Large intestine (tissue), 3 donors: ENCODE measurements around the gene KIAA0825. TPM values are rescaled to one million over a fixed set of nuclear protein-coding genes. Genes with fewer than 3 reads are reported as not detected.

ENCODE experiments used
- DNase-seq, 2 donors: peaks; one replicate each; pipeline versions ENCODE4 v3.0.0 to v3.0.0-alpha.2; 2013
- H3K27ac ChIP-seq: one replicate; pipeline ENCODE4 v1.5.1; 2013; ENCODE audit warnings: low read length
- H3K27me3 ChIP-seq: 2 replicates; pipeline ENCODE4 v1.6.1; 2013; ENCODE audit warnings: low read length; ENCODE audit not compliant: control insufficient read depth, insufficient read depth
- H3K36me3 ChIP-seq: 2 replicates; pipeline ENCODE4 v1.6.1; 2013; ENCODE audit warnings: low read length; ENCODE audit not compliant: control insufficient read depth, insufficient read depth
- H3K4me1 ChIP-seq: one replicate; pipeline ENCODE4 v1.6.1; 2013; ENCODE audit warnings: low read length; ENCODE audit not compliant: control insufficient read depth, insufficient read depth
- H3K4me3 ChIP-seq: one replicate; pipeline ENCODE4 v1.5.1; 2013; ENCODE audit warnings: low read length
- H3K9me3 ChIP-seq: one replicate; pipeline ENCODE4 v1.6.1; 2013; ENCODE audit warnings: mild to moderate bottlenecking, low read depth, low read length, moderate library complexity; ENCODE audit not compliant: control insufficient read depth
- WGBS: methylation state at CpG from one replicate; pipeline ENCODE4 v1.1.5; 2013; ENCODE audit warnings: low lambda C conversion rate; ENCODE audit not compliant: insufficient coverage; 5-methylcytosine and 5-hydroxymethylcytosine counted together
- polyA plus RNA-seq: library from polyadenylated mRNA; unstranded; fragments of 120-200 nt; gene quantifications from one replicate; pipeline ENCODE4 v1.2.1, GENCODE V29; 2013

KIAA0825 gene
- polyA plus RNA-seq, 1 donor, result 2.8 TPM

DNA sequence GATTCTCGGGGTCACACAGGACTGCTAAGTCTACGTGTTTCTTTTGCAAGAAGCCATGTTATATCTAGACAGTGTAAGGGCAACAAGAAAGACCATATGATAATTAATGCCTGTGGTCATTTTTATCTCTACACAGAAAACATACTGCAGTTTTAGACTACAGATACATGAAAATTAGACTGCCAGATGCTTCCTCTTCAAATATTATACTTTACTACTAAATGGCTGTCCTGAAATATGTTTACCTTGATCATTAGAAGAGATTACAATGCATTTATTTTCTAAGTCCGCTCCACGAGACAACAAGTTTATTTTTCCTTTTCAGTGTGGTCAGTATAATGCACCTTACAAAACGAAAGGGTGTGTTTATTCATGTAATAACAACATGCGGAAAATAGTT lies 147.6 kb downstream of the KIAA0825 start:
- 86% methylated on average over 2 of the region's 6 CpGs for whole genome bisulfite sequencing
- Histone ChIP-seq H3K27me3 (no peaks in the 10 kb centered on the region), H3K27ac (no peak overlapping the region), H3K36me3 (no peaks in the 10 kb centered on the region), H3K9me3 (no peaks in the 10 kb centered on the region), H3K4me3 (no peak overlapping the region), H3K4me1 (no peaks in the 10 kb centered on the region)
- DNase-seq, result no peak

DNA sequence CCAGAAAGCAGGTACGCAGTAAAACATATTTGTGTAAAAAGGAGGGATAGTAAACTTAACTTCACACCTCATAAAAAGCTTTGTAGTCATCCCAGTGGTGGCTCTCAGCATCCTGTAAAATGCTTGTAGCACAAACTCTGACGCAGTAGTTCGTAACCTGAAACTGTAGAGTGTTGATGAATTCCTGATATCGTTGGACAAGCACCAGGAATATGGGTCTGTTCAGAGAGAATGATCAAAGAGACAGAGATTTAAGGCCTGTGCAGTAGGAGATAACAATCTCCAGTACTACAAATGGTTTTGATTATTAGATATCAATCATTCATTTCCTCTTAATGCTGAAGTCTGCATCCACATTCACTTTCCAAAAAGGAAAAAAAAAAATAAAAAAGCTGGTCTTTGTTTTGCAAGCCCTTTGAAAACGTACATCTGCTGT lies 148.5 kb downstream of the KIAA0825 start:
- 90% methylated on average over 2 of the region's 5 CpGs for WGBS
- no peak for DNase-seq

DNA sequence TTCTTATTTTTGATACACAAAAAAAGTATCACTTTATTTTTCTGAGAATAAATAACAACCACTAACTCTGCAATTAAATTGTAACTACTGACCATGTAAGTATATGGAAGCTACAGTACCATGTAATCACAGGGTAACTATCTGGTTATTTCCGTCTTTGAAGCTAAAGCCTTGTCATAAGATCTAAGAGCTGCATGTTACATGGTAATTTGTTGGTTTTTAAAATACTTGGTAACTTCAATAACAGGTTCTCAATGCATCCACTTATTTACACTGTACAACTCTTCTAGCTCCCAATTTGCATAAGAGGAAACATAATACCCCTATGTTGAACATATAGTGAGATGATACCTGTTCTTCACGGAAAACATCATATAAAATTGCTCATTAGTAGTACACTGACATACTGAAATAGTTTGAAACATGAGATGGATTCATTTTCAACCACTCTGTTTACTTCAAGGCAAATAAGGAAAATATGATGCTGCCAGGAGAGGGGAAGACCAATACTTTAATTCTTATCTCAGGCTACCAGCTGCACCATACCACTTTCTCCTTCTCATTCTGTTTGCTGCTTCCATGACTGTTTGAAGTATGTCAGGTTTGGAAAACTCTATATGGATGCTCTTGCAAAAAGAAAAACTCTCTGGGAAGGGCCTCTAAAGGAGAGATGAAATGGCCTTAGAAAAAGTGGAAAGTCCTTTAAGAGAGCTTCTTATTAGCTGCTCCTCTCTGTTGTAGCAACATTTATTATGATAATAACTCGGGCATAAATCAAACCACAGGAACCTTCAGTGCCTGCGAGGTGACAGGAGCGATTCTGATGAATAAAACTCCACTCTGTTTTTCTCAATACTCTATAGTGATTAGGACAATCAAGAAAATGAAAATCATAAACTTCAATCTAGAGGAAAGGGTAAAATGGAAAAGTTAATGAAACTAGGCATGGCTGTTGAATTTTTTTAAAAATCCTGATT lies 150.2 kb downstream of the KIAA0825 start:
- Histone ChIP-seq H3K9me3 (no peaks in the 10 kb centered on the region), H3K27ac (no peak overlapping the region), H3K36me3 (no peaks in the 10 kb centered on the region), H3K27me3 (no peaks in the 10 kb centered on the region), H3K4me3 (no peak overlapping the region), H3K4me1 (no peaks in the 10 kb centered on the region)
- 80% methylated on average over 1 of the region's 5 CpGs for WGBS
- no peak for DNase-seq

More for the DNA sequence above, 148.5 kb downstream of the KIAA0825 start:
- Histone ChIP-seq H3K36me3 (no peaks in the 10 kb centered on the region), H3K4me3 (no peak overlapping the region), H3K4me1 (no peaks in the 10 kb centered on the region), H3K9me3 (no peaks in the 10 kb centered on the region), H3K27me3 (no peaks in the 10 kb centered on the region), H3K27ac (no peak overlapping the region)

DNA sequence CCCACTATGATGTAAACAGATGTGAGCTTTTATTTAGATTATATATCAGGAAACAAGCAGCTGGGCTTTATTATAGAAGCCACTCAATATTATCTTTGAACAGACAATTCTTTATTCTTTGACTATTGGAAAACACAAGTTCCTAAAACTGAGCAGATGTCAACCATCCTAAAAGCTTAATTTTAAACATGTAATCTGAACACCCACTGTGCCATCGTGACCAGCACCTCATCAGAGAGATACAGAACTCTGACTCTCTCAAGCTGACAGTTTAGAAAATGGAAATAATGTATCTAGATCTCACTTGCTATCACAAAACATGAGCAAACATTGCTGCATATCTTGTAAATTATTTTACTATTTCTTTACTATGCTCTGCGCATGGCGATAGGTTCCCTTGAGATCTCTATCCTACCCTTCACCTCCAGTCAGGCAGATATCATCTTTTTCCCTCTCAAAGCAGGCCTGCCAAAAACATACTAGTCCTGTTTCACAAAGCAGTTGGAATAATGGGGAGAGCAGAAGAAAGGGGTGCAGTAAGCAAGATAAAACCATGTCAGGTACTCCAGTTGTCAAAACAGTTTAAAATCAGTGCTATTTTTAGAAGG lies 151.0 kb downstream of the KIAA0825 start:
- H3K36me3 ChIP-seq, result no peaks in the 10 kb centered on the region
- no peak overlapping the region for H3K27ac ChIP-seq
- WGBS, result 100% methylated on average over 2 of the region's 3 CpGs
- no peaks in the 10 kb centered on the region for H3K4me1 ChIP-seq
- no peak overlapping the region for H3K4me3 ChIP-seq
- no peaks in the 10 kb centered on the region for H3K9me3 ChIP-seq
- no peak for DNase-seq
- H3K27me3 ChIP-seq, result no peaks in the 10 kb centered on the region

DNA sequence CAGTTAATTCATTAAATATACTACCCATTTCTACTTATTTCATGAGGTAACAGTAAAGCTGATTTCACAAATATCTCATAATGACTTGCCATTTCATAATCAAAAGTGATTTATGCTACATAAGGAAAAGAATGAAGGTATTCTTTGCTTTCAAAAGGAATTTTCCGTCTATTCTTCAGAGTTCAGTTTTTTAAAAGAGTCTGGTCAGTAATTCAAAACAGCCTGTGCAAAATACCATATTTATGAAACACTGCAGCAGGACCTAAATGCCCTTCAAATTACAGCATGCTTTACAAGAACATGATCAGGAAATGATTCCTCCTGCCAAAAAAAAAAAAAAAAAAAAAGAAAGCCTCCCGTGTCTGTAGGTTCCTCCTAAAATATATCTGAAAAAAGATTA lies 154.7 kb downstream of the KIAA0825 start:
- DNase-seq, result no peak
- Histone ChIP-seq H3K4me3 (no peak overlapping the region), H3K36me3 (no peaks in the 10 kb centered on the region), H3K27ac (no peak overlapping the region), H3K27me3 (no peaks in the 10 kb centered on the region), H3K9me3 (no peaks in the 10 kb centered on the region), H3K4me1 (no peaks in the 10 kb centered on the region)
- 75% methylated on average over 2 of the region's 2 CpGs for WGBS

DNA sequence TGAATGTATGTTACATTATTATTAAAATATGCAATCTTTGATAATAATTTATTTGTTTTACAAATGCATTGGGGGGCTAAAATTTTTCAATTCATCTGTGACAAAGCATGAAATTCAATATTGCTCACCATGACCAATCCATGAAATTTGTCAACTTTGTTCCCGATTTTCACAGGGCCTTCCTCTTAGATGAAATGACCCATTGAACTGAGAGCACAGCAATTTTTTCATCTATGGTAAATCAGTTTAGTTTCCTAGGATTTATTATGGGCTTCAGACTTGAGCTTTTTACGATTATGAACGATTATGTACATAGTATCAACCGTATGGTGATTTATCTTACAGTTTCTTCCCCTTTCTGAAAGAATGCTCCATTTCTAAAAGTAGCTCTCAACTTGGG lies 157.3 kb downstream of the KIAA0825 start:
- no peak for DNase-seq
- H3K4me3 ChIP-seq, result no peak overlapping the region
- no peaks in the 10 kb centered on the region for H3K36me3 ChIP-seq
- no CpG with 5 or more reads among the region's 4 CpGs for WGBS
- H3K9me3 ChIP-seq, result no peaks in the 10 kb centered on the region
- H3K4me1 ChIP-seq, result no peaks in the 10 kb centered on the region
- H3K27me3 ChIP-seq, result no peaks in the 10 kb centered on the region
- H3K27ac ChIP-seq, result no peak overlapping the region

DNA sequence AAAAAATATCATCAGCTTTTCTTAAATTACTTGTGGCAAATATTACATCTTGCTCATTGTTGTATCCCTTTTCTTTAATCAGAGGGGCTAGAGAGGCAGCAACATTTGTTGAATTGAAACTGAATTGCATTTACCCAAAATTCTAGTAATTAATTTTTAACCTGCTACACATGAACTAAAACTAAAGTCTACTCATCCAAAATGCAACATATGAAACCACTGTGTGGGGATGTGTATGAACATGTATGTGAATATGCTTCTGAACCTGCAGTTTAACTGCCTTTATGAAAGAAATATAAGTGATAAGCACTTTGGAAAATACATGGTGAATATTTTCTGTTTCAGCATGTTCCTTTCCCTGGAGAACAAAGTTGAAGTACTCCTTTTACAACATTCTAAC lies 158.5 kb downstream of the KIAA0825 start:
- Histone ChIP-seq H3K27ac (no peak overlapping the region), H3K4me1 (no peaks in the 10 kb centered on the region), H3K9me3 (no peaks in the 10 kb centered on the region), H3K36me3 (no peaks in the 10 kb centered on the region), H3K27me3 (no peaks in the 10 kb centered on the region), H3K4me3 (no peak overlapping the region)
- no peak for DNase-seq

DNA sequence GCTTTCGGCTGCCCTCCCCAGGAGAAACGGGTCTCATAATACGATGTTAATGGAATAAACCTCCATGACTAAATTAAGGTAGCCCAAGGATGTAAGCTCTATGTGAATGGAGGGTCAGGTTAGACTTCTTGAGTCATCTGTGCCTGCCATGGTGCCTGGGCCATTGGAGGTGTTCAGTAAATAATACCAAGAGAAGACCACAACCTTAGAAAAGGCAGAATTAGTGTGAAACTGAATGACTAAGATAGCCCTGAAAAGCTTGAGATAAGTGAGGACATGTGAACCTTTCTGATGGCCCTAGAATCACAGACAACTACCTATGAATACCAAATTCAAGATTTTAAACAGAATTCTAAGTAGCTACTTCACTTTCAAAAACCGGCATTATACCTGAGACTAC lies 160.6 kb downstream of the KIAA0825 start:
- H3K4me3 ChIP-seq, result no peak overlapping the region
- no peak overlapping the region for H3K27ac ChIP-seq
- H3K9me3 ChIP-seq, result no peaks in the 10 kb centered on the region
- DNase-seq, result no peak
- 100% methylated on average over 2 of the region's 4 CpGs for WGBS
- H3K36me3 ChIP-seq, result no peaks in the 10 kb centered on the region
- H3K27me3 ChIP-seq, result no peaks in the 10 kb centered on the region
- no peaks in the 10 kb centered on the region for H3K4me1 ChIP-seq

DNA sequence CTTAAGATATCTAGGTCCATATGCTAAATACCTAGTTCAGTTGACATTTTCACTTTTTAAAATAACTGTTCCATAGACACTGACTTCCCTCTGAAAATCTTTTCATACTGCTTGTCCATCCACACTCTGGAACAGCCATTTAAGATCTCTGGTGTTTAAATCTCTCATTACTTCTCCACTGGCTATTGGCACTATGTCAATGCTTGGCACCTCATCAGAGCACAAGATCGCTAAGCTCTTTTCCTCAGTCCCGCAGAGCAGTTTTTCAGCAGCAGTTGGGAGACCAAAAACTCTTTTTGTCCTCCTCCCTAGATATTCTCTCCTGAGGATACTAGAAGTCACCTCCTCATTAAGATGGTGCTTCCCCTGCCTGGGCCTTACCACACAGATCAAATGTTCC lies 172.7 kb downstream of the KIAA0825 start:
- no peak overlapping the region for H3K4me3 ChIP-seq
- no peak for DNase-seq
- no peaks in the 10 kb centered on the region for H3K9me3 ChIP-seq
- no peaks in the 10 kb centered on the region for H3K36me3 ChIP-seq
- H3K27ac ChIP-seq, result no peak overlapping the region
- H3K27me3 ChIP-seq, result no peaks in the 10 kb centered on the region
- no CpG with 5 or more reads among the region's 2 CpGs for WGBS
- H3K4me1 ChIP-seq, result no peaks in the 10 kb centered on the region

DNA sequence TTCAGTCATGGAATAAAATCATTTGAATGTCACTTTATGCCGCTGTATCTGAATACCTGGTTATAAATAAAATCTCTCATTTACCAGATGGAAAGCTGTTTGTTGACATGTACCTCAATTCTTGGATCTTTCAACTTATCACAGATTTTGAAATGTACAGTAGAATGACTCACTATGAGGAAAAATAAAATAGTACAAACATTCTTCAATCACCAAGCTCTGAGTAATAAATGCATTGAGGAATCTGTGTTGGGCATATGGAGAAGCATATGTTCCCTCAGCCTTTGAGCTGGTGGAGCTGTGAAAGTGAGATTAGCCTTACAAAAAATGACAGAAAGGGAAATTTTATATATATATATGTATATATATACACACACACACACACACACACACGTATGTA lies 175.4 kb downstream of the KIAA0825 start:
- DNase-seq, result no peak
- WGBS, result no CpG with 5 or more reads among the region's 2 CpGs
- H3K9me3 ChIP-seq, result no peaks in the 10 kb centered on the region
- H3K27me3 ChIP-seq, result no peaks in the 10 kb centered on the region
- no peaks in the 10 kb centered on the region for H3K36me3 ChIP-seq
- H3K27ac ChIP-seq, result no peak overlapping the region
- H3K4me1 ChIP-seq, result no peaks in the 10 kb centered on the region
- no peak overlapping the region for H3K4me3 ChIP-seq
